Psoas muscle (tissue), 8 donors: Measurements from ENCODE around the gene B4GALNT2. TPM values are rescaled to one million over a fixed set of nuclear protein-coding genes. Genes with fewer than 3 reads are reported as not detected.

ENCODE experiments used
- ATAC-seq, 4 donors: fragments of 200-7000 bp; cut with Tn5 transposase; one replicate each; pipeline ENCODE4 v1.9.1; 2020; ENCODE audit warnings: moderate library complexity in 3 of 4, mild to moderate bottlenecking in 2 of 4
- DNase-seq, 2 donors: peaks; one replicate each; pipeline ENCODE4 v3.0.0-alpha.2; 2020
- H3K27ac ChIP-seq: fragments of 200-600 bp; one replicate; pipeline ENCODE4 v1.8.0; 2022
- H3K27me3 ChIP-seq, 3 donors: fragments of 200-600 bp in 1 of 3; one replicate each; pipeline versions ENCODE4 v1.6.1 to v1.8.0; 2013 to 2022; ENCODE audit warnings: low read length in 2 of 3, mild to moderate bottlenecking in 2 of 3, moderate library complexity in 1 of 3; ENCODE audit not compliant: insufficient read depth in 3 of 3
- H3K36me3 ChIP-seq, 2 donors: fragments of 200-600 bp in 1 of 2; one replicate each; pipeline versions ENCODE4 v1.6.1 to v1.8.0; 2013 to 2022; ENCODE audit warnings: low read depth in 1 of 2, mild to moderate bottlenecking in 1 of 2, moderate library complexity in 1 of 2; ENCODE audit not compliant: insufficient read depth in 1 of 2
- H3K4me1 ChIP-seq: fragments of 200-600 bp; one replicate; pipeline ENCODE4 v1.8.0; 2022
- H3K4me3 ChIP-seq: fragments of 200-600 bp; one replicate; pipeline ENCODE4 v1.8.0; 2022; ENCODE audit warnings: mild to moderate bottlenecking
- H3K9me3 ChIP-seq: fragments of 200-600 bp; one replicate; pipeline ENCODE4 v1.8.0; 2022
- WGBS, 3 donors: extraction: QIAGEN DNeasy Blood & Tissue Kit; methylation state at CpG; one replicate each; pipeline versions ENCODE4 v1.1.6 to v1.1.7; 2013; 5-methylcytosine and 5-hydroxymethylcytosine counted together
- intact Hi-C, 2 donors: fragments of 100-400 bp; cut with DNase I; formaldehyde crosslinking; loops; one replicate each; pipeline versions ENCODE4 v1.11.0 to v1.14.2; 2022
- polyA plus RNA-seq, 3 donors: library from polyadenylated mRNA; stranded (reverse); fragments of 200-250 nt; gene quantifications; one replicate each; pipeline ENCODE4 v1.2.3, GENCODE V29; 2013
- total RNA-seq, 4 donors: library from RNA; stranded (reverse); fragmentation: NEBNext Ultra II Directional in 2 of 4; extraction: Animal tissue kit (Norgen Biotek cat#: 25700) in 2 of 4; gene quantifications; one replicate each; pipeline versions ENCODE4 v1.2.1 to v1.2.4, GENCODE V29; 2021 to 2023
- TF ChIP-seq, protein P1 (sequence below): fragments of 200-600 bp; IDR thresholded peaks from one replicate; pipeline ENCODE4 v1.8.0; 2022; ENCODE audit warnings: antibody characterized with exemption
- donor health status: healthy with polysubstance abuse.
- donor health status: DM: no; HTN: no; CAD: no; lungs with moderate emphysema.
- donor health status: Bipolar disorder and iron deficiency.
- donor health status: healthy.
- donor health status: DM: yes; HTN: yes; CAD: no.
- donor health status: DM: no; HTN: no; CAD: no.
- donor health status: DM: no; HTN: no; CAD: no.
- donor health status: DM: yes; HTN: yes; CAD: no.

The B4GALNT2 gene
- total and polyA plus RNA-seq, 7 donors, result under 0.01 to 0.04 TPM; not detected in 5

- Histone ChIP-seq H3K4me3 (no peak overlapping the region), H3K9me3 (no peaks in the 10 kb centered on the region), H3K4me1 (no peaks in the 10 kb centered on the region), H3K36me3 (no peaks in the 10 kb centered on the region), H3K27me3 (peaks cover 0 to 42% (median 7%) of the 10 kb centered on the region in 3 donors), H3K27ac (no peak overlapping the region)
- DNase-seq (no peak), ATAC-seq (no peak)
- TF ChIP-seq, protein P1, sequence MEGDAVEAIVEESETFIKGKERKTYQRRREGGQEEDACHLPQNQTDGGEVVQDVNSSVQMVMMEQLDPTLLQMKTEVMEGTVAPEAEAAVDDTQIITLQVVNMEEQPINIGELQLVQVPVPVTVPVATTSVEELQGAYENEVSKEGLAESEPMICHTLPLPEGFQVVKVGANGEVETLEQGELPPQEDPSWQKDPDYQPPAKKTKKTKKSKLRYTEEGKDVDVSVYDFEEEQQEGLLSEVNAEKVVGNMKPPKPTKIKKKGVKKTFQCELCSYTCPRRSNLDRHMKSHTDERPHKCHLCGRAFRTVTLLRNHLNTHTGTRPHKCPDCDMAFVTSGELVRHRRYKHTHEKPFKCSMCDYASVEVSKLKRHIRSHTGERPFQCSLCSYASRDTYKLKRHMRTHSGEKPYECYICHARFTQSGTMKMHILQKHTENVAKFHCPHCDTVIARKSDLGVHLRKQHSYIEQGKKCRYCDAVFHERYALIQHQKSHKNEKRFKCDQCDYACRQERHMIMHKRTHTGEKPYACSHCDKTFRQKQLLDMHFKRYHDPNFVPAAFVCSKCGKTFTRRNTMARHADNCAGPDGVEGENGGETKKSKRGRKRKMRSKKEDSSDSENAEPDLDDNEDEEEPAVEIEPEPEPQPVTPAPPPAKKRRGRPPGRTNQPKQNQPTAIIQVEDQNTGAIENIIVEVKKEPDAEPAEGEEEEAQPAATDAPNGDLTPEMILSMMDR, result no peak
- 81 to 84% (median 83%) methylated on average over 7 of the region's 7 CpGs for WGBS, 3 donors
- intact Hi-C loops, result no loop called here
Measured at GRCh38 chr17:49089094-49089493, 43.5 kb upstream of the B4GALNT2 start.

GRCh38 chr17:49090878-49091594 lies 41.5 kb upstream of the B4GALNT2 start:
- WGBS, 3 donors, result 75 to 86% (median 78%) methylated on average over 10 of the region's 10 CpGs
- Histone ChIP-seq H3K9me3 (no peaks in the 10 kb centered on the region), H3K27me3 (peaks cover 0 to 26% (median 7%) of the 10 kb centered on the region in 3 donors), H3K4me1 (no peaks in the 10 kb centered on the region), H3K4me3 (no peak overlapping the region), H3K36me3 (no peaks in the 10 kb centered on the region), H3K27ac (no peak overlapping the region)
- DNase-seq (no peak), ATAC-seq (no peak)
- TF ChIP-seq, protein P1, result no peak
- intact Hi-C loops, result no loop called here

GRCh38 chr17:49093131-49093530 lies 39.4 kb upstream of the B4GALNT2 start:
- 45 to 56% (median 49%) methylated on average over 10 of the region's 10 CpGs for WGBS, 3 donors
- intact Hi-C loops, result no loop called here
- TF ChIP-seq, protein P1, result no peak
- no peaks in the 10 kb centered on the region for H3K4me1 ChIP-seq
- H3K36me3 ChIP-seq, result no peaks in the 10 kb centered on the region
- no peaks in the 10 kb centered on the region for H3K9me3 ChIP-seq
- DNase-seq (no peak), ATAC-seq (no peak)
- H3K27ac ChIP-seq, result no peak overlapping the region
- H3K27me3 ChIP-seq, result peaks cover 0 to 13% (median 7%) of the 10 kb centered on the region in 3 donors
- no peak overlapping the region for H3K4me3 ChIP-seq

DNA sequence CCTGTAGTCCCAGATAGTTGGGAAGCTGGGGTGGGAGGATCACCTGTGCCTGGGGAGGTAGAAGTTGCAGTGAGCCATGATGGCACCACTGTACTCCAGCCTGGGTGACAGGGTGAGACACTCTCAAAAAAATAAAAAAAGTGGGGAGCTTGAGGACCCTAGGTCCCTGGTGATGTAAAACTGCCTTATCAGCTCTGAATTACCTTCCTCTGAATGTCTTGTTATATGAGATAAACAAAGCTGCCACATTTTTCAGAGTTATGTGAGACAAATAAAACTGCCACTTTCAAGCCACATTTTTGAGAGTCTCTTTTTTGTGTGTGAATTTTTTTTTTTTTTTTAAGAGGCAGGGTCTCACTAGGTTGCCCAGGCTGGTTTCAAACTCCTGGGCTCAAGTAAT lies 32.0 kb upstream of the B4GALNT2 start:
- peaks cover 3 to 18% (median 6%) of the 10 kb centered on the region in 3 donors for H3K27me3 ChIP-seq
- no peaks in the 10 kb centered on the region for H3K36me3 ChIP-seq
- TF ChIP-seq, protein P1, result no peak
- no peaks in the 10 kb centered on the region for H3K9me3 ChIP-seq
- H3K4me3 ChIP-seq, result no peak overlapping the region
- no peak overlapping the region for H3K27ac ChIP-seq
- no peaks in the 10 kb centered on the region for H3K4me1 ChIP-seq
- ATAC-seq, result no peak
- no peak for DNase-seq
- intact Hi-C loops, result no loop called here
